ENCODE results near the gene SMR3A.

DNA sequence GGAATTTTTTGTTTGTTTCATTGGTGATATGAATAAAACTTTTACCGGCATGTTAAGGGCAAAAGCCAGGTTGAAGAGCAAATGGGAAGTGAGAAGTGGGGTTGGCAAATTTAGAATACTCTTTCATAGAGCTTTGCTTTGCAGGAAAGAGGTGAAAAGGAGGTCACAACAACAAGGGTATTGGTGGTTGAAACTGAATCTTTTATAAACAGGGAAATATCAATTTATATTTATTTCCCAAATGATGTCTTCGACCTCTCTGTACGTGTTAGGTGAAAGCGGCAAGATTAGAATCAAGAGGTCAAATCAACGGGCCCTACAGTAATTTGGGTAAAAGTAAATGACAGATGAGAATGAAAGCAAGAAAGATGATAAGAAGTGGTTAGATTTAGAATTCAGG lies 3.4 kb downstream of the SMR3A start:
- TF ChIP-seq POLR2A (IDR thresholded peaks at IDR 0.05; ENCODE audit: low read length) (no peak), GATA1 (IDR thresholded peaks at IDR 0.05; ENCODE audit: low read depth, low read length) (no peak)

Measured in erythroblast (primary cell).